Thyroid gland (tissue), 4 donors: ENCODE measurements around the gene KCNQ1OT1. TPM values are rescaled to one million over a fixed set of nuclear protein-coding genes. Genes with fewer than 3 reads are reported as not detected.

ENCODE experiments used
- DNase-seq, 2 donors: peaks; one replicate each; pipeline ENCODE4 v3.0.0-alpha.2; 2019
- H3K27ac ChIP-seq, 3 donors: fragments of 200-600 bp; sonication (generic); 1 replicate in 2 of 3; 2 replicates in 1 of 3; pipeline ENCODE4 v1.5.1; 2016 to 2019; ENCODE audit warnings: mild to moderate bottlenecking in 1 of 3, moderate library complexity in 1 of 3
- H3K27me3 ChIP-seq: fragments of 200-600 bp; sonication (generic); one replicate; pipeline ENCODE4 v1.5.1; 2019
- H3K36me3 ChIP-seq, 2 donors: fragments of 200-600 bp; sonication (generic); one replicate each; pipeline ENCODE4 v1.5.1; 2016 to 2019
- H3K4me1 ChIP-seq, 2 donors: fragments of 200-600 bp; sonication (generic); one replicate each; pipeline ENCODE4 v1.5.1; 2017 to 2019
- H3K4me3 ChIP-seq, 3 donors: fragments of 200-600 bp; sonication (generic); replicated peaks in 1 of 3; 1 replicate in 2 of 3; 2 replicates in 1 of 3; pipeline ENCODE4 v1.5.1; 2016; ENCODE audit warnings: mild to moderate bottlenecking in 1 of 3
- H3K9me3 ChIP-seq: fragments of 200-600 bp; sonication (generic); one replicate; pipeline ENCODE4 v1.5.1; 2017
- CTCF ChIP-seq, 6 experiments: fragments of 200-600 bp in 3 of 6; fragments of 450-650 bp in 3 of 6; sonication (generic) in 3 of 6; IDR thresholded peaks; one replicate each; pipeline ENCODE4 v1.5.1; 2016 to 2019; ENCODE audit warnings: antibody characterized with exemption in 6 of 6, mild to moderate bottlenecking in 2 of 6, inconsistent platforms in 1 of 6, moderate library complexity in 1 of 6
- POLR2A ChIP-seq, 2 donors: fragments of 450-650 bp; IDR thresholded peaks; one replicate each; pipeline ENCODE4 v1.6.1; 2017; ENCODE audit warnings: antibody characterized with exemption in 2 of 2, mild to moderate bottlenecking in 2 of 2, moderate library complexity in 1 of 2
- WGBS, 2 donors: methylation state at CpG; one replicate each; pipeline ENCODE4 v1.1.5; 2017; 5-methylcytosine and 5-hydroxymethylcytosine counted together
- intact Hi-C: fragments of 100-400 bp; cut with DNase I; formaldehyde crosslinking; loops from one replicate; pipeline ENCODE4 v1.15.1; 2023
- total RNA-seq, 4 donors: library from RNA; depleted of rRNA; stranded (reverse); fragments of >200 nt; gene quantifications; one replicate each; pipeline ENCODE4 v1.2.3, GENCODE V29; 2016

Gene KCNQ1OT1
- total RNA-seq, 4 donors from 2014 or later, result 2.0 to 4.1 (median 3.2) TPM

- intact Hi-C loops, result no loop called here
- peak in 1 of 2 donors; percentile 1 for DNase-seq
- no peaks in the 10 kb centered on the region for H3K9me3 ChIP-seq
- TF ChIP-seq CTCF (IDR thresholded peaks at IDR 0.05), result no peak
- no peak for TF ChIP-seq POLR2A (IDR thresholded peaks at IDR 0.05)
- no peaks in the 10 kb centered on the region for H3K36me3 ChIP-seq
- H3K27ac ChIP-seq, result no peak overlapping the region
- no peak overlapping the region for H3K4me3 ChIP-seq
- 92 to 93% methylated on average over 28 to 29 of the region's 45 CpGs for WGBS, 2 donors
- H3K27me3 ChIP-seq, result no peaks in the 10 kb centered on the region
- H3K4me1 ChIP-seq, result no peaks in the 10 kb centered on the region
Measured at GRCh38 chr11:2574553-2575535, 125.0 kb downstream of the KCNQ1OT1 start.

GRCh38 chr11:2574043-2574552, 125.7 kb downstream of the KCNQ1OT1 start:
- Histone ChIP-seq H3K4me1 (no peaks in the 10 kb centered on the region), H3K9me3 (no peaks in the 10 kb centered on the region), H3K27me3 (no peaks in the 10 kb centered on the region), H3K4me3 (no peak overlapping the region), H3K27ac (no peak overlapping the region), H3K36me3 (no peaks in the 10 kb centered on the region)
- intact Hi-C loops, result no loop called here
- TF ChIP-seq POLR2A (IDR thresholded peaks at IDR 0.05) (no peak), CTCF (IDR thresholded peaks at IDR 0.05) (no peak)
- 47 to 51% methylated on average over 3 to 4 of the region's 22 CpGs for WGBS, 2 donors
- DNase-seq, result no peak

GRCh38 chr11:2573240-2574042, 126.4 kb downstream of the KCNQ1OT1 start:
- no peak for DNase-seq
- Histone ChIP-seq H3K4me1 (no peaks in the 10 kb centered on the region), H3K27me3 (no peaks in the 10 kb centered on the region), H3K27ac (no peak overlapping the region), H3K36me3 (no peaks in the 10 kb centered on the region), H3K4me3 (no peak overlapping the region), H3K9me3 (no peaks in the 10 kb centered on the region)
- intact Hi-C loops, result no loop called here
- 96 to 98% methylated on average over 19 to 24 of the region's 28 CpGs for WGBS, 2 donors
- no peak for TF ChIP-seq CTCF (IDR thresholded peaks at IDR 0.05)
- TF ChIP-seq POLR2A (IDR thresholded peaks at IDR 0.05), result no peak

- Histone ChIP-seq H3K9me3 (no peaks in the 10 kb centered on the region), H3K27ac (no peak overlapping the region), H3K36me3 (no peaks in the 10 kb centered on the region), H3K27me3 (no peaks in the 10 kb centered on the region), H3K4me3 (no peak overlapping the region), H3K4me1 (no peaks in the 10 kb centered on the region)
- TF ChIP-seq POLR2A (IDR thresholded peaks at IDR 0.05), result no peak
- TF ChIP-seq CTCF (IDR thresholded peaks at IDR 0.05), result no peak
- no peak for DNase-seq
- intact Hi-C loops, result no loop called here
- WGBS, 2 donors, result 95 to 96% methylated on average over 30 to 33 of the region's 33 CpGs
Measured at GRCh38 chr11:2572491-2573239, 127.1 kb downstream of the KCNQ1OT1 start.
